ENCODE results near the gene UBALD1.

The UBALD1 gene

DNA sequence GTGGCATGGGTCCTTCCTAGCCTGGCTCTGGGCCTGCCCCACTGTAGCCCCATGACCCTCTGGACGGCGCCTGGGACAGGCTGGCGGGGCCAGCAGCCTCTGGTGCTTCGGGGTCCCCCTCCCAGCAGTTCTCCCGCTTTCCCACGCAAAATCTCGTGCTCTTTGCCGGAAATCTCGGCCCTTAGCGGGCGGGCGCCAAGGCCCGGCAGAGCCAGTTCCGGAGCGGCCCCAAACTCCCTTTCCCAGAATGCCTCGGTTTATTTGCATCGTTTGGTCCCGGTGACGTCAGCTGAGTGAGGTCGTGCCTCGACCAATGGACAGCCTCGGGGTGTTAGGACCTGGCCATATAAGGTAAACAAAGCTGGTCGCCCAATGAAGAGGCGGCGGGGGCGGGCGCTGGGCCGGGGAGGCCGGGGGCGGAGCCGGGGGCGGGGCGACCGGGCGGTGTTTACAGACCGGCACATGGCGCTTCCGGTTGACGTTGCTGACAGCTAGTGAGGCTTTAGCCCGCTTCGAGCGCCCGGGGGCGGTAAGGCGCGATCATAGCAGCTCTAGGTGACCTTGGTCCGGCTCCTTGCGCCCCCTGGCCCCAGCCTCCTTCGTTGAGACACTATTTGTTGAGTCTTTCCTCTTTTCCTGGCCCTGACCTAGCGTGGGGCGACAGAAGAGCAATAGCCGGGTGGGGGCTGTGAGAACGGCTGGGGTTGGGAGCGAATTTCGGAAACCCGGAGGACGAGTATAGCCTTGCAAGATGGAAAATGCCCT is 1.5 kb upstream of the UBALD1 start:
- Mint-ChIP-seq H3K4me3 (peak overlapping the region; percentile 93 to 95), H3K27ac (peak overlapping the region; percentile 95 to 96), H3K9me3 (no peaks in the 10 kb centered on the region), H3K4me1 (ENCODE audit: low read depth in 2 of 2) (peaks cover 11 to 30% of the 10 kb centered on the region in 2 donors), H3K36me3 (ENCODE audit: insufficient read depth) (peaks cover 18% of the 10 kb centered on the region), H3K27me3 (no peaks in the 10 kb centered on the region)
- ATAC-seq (replicated peaks) = peak; percentile 88
- DNase-seq = peak; percentile 96 to 98 (median 96)

GRCh38 chr16:4615384-4616046 is 827 bp upstream of the UBALD1 start:
- H3K36me3 Mint-ChIP-seq (ENCODE audit: insufficient read depth) = peaks cover 18% of the 10 kb centered on the region
- no peaks in the 10 kb centered on the region for H3K27me3 Mint-ChIP-seq
- peak overlapping the region; percentile 95 to 96 for H3K27ac Mint-ChIP-seq
- no peaks in the 10 kb centered on the region for H3K9me3 Mint-ChIP-seq
- ATAC-seq (replicated peaks) (peak; percentile 19), DNase-seq (peak in 2 of 3 experiments; percentile 10 to 12)
- H3K4me3 Mint-ChIP-seq = peak overlapping the region; percentile 93 to 95
- peaks cover 12 to 30% of the 10 kb centered on the region in 2 donors for H3K4me1 Mint-ChIP-seq (ENCODE audit: low read depth in 2 of 2)

DNA sequence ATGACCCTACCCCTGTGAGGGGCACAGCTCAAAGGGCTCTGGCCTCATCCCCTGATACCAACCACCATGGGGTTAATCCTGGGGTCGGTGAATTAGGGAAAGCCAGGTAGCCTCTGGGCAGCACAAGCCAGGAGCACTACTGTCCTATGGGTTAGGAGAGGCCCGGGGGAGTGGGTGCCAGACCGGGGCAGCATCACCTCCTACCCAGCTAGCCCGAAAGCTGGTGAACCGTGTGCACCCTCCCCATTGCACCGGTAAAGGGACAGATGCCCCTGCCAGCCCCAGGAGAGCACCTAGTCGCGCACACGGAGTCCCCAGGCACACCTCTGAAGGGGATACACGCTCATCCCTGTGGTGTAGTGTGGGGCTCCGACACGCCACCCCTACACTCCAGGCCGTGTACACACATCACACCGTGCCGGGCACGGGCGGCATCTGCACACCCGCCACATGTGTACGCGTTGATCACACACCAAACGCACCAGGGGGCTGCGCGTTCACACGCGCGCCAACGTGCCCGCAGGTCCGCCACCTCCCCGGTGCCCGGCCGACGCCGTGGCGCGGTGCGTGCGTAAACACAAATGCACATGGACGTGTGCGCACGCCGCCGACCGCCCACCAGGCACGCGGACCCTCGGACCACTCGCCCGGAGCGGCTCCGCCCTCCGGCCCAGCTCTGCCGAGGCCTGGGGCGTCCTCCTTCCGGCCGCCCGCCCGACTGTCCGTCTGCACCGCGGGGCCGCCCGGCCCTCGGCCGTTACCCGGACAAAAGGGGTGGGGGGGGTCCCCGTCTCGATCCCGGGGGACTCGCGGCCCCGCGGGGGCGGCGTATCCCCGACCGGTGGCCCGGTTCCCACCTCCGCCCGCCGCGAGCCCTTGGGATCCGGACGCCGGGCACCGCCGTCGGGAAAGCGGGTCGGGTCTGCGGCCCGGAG is 785 bp downstream of the UBALD1 start:
- DNase-seq = peak in 1 of 3 experiments; percentile 18
- H3K27ac Mint-ChIP-seq = peak overlapping the region in 1 of 2 donors; percentile 84
- peaks cover 18% of the 10 kb centered on the region for H3K36me3 Mint-ChIP-seq (ENCODE audit: insufficient read depth)
- peak overlapping the region; percentile 70 to 95 for H3K4me3 Mint-ChIP-seq
- no peaks in the 10 kb centered on the region for H3K9me3 Mint-ChIP-seq
- H3K27me3 Mint-ChIP-seq = no peaks in the 10 kb centered on the region
- H3K4me1 Mint-ChIP-seq (ENCODE audit: low read depth in 2 of 2) = peaks cover 12 to 30% of the 10 kb centered on the region in 2 donors
- ATAC-seq (replicated peaks) = no peak

- peaks cover 12 to 30% of the 10 kb centered on the region in 2 donors for H3K4me1 Mint-ChIP-seq (ENCODE audit: low read depth in 2 of 2)
- H3K4me3 Mint-ChIP-seq = peak overlapping the region; percentile 70 to 76
- ATAC-seq (replicated peaks) (no peak), DNase-seq (no peak)
- H3K27ac Mint-ChIP-seq = peak overlapping the region in 1 of 2 donors; percentile 84
- no peaks in the 10 kb centered on the region for H3K27me3 Mint-ChIP-seq
- peaks cover 18% of the 10 kb centered on the region for H3K36me3 Mint-ChIP-seq (ENCODE audit: insufficient read depth)
- no peaks in the 10 kb centered on the region for H3K9me3 Mint-ChIP-seq
Measured at GRCh38 chr16:4612977-4613635, 1.6 kb downstream of the UBALD1 start.

DNA sequence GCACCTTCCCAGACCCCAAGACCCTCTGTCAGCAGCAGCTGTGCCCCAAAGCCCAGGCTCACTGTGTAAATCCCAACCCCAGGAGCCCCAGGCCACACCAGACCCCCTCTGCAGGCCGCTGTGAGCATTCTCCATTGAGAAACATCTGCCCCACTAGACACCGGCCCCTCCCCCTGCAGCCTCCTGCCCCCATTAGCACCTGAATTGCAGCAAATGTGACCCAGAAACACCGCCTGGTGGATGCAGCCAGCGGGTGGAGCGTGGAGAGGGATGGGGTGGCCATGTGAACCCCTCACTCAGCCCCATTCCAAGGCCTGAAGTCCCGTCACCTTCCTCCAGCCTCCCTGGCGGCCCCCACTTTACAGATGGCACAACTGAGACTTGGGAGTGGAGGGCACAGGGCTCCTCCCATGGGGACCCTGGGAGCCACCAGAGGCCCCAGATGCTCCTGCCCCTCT is 2.2 kb downstream of the UBALD1 start:
- no peak for DNase-seq
- no peak for ATAC-seq (replicated peaks)
- Mint-ChIP-seq H3K9me3 (no peaks in the 10 kb centered on the region), H3K27me3 (no peaks in the 10 kb centered on the region), H3K4me1 (ENCODE audit: low read depth in 2 of 2) (peaks cover 12 to 30% of the 10 kb centered on the region in 2 donors), H3K36me3 (ENCODE audit: insufficient read depth) (peaks cover 20% of the 10 kb centered on the region), H3K27ac (peak overlapping the region in 1 of 2 donors; percentile 84), H3K4me3 (peak overlapping the region; percentile 70 to 76)

DNA sequence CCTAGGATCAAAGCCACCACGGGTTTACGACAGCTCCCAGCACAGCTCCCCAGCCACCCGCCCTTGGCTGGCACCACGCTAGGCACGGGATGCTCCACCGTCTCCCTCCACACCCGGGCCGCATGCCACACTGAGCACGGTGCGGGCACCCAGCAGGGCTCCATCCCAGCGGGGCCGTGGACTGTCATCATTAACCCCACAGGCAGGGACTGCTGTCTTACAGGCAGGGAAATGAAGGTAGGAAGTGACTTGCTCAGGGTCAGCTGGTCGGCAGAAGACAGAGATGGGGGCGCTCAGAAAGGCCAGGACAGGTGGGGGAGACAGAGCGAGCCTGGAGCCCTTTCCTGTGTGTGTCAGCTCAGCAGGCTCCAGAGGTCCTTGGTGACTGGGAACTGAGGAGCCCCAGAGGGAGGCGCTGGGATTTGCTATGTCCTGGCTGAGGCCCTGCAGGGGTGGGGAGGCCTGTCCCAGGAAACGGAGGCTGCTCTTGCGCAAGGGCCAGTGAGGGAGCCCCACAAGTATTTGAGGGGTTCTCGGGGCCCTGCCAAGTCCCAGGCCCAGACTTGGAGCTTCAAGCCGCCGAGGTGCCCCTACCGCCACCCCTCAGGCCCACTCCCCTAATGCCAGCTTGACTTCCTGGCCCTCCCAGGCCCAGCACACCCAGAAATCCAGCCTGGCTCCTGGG is 3.2 kb downstream of the UBALD1 start:
- H3K27ac Mint-ChIP-seq = peak overlapping the region in 1 of 2 donors; percentile 84
- peaks cover 10 to 27% of the 10 kb centered on the region in 2 donors for H3K4me1 Mint-ChIP-seq (ENCODE audit: low read depth in 2 of 2)
- H3K27me3 Mint-ChIP-seq = no peaks in the 10 kb centered on the region
- H3K36me3 Mint-ChIP-seq (ENCODE audit: insufficient read depth) = peaks cover 24% of the 10 kb centered on the region
- H3K4me3 Mint-ChIP-seq = peak overlapping the region in 1 of 2 donors; percentile 24
- DNase-seq (no peak), ATAC-seq (replicated peaks) (no peak)
- H3K9me3 Mint-ChIP-seq = no peaks in the 10 kb centered on the region

- peak overlapping the region in 1 of 2 donors; percentile 84 for H3K27ac Mint-ChIP-seq
- H3K27me3 Mint-ChIP-seq = no peaks in the 10 kb centered on the region
- ATAC-seq (replicated peaks) = no peak
- peaks cover 3 to 17% of the 10 kb centered on the region in 2 donors for H3K4me1 Mint-ChIP-seq (ENCODE audit: low read depth in 2 of 2)
- H3K4me3 Mint-ChIP-seq = no peak overlapping the region
- peaks cover 20% of the 10 kb centered on the region for H3K36me3 Mint-ChIP-seq (ENCODE audit: insufficient read depth)
- H3K9me3 Mint-ChIP-seq = no peaks in the 10 kb centered on the region
- no peak for DNase-seq
Measured at GRCh38 chr16:4610011-4611005, 4.4 kb downstream of the UBALD1 start.

DNA sequence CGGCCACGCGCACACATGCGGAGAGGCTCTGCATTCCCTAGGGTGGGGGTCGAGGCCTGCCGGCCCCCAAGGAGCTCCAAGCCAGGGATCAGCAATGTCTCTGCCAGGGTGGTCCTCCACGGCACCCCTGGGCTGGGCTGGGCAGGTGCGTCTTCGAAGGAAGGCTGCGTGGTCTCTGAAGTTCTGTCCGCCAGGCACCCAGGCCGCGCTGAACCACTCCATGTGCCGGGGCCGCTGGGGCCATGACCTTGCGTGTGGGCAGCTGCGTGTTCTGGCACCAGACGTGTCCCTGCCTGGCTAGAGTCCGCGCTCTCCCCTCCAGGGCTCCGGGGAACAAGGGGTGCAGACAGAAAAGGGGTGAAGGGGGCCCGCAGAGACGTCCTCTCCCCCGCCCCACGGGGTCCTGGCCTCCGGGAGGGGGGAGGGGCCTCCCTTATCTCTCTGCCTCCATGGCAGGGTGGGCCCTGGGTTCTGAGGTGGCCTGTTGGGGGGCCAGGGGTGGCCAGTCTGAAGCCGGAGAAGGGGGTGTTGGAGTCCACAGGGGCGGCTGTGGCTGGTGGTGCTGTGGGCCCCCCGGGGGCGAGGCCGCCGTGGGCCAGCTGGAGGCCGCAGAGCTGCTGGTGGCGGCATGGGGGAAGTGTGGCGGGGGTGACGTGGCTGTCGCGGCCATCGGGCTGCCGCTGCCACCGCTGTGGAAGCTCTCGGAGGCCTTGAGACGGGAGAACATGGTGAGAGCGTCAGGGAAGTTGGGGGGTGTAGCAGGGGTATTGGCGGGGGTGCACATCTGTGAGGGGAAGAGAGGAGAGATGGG is 5.3 kb downstream of the UBALD1 start:
- H3K9me3 Mint-ChIP-seq = no peaks in the 10 kb centered on the region
- H3K36me3 Mint-ChIP-seq (ENCODE audit: insufficient read depth) = peaks cover 15% of the 10 kb centered on the region
- H3K4me3 Mint-ChIP-seq = no peak overlapping the region
- no peak overlapping the region for H3K27ac Mint-ChIP-seq
- H3K4me1 Mint-ChIP-seq (ENCODE audit: low read depth in 2 of 2) = peaks cover 3 to 14% of the 10 kb centered on the region in 2 donors
- ATAC-seq (replicated peaks) (no peak), DNase-seq (no peak)
- no peaks in the 10 kb centered on the region for H3K27me3 Mint-ChIP-seq

DNA sequence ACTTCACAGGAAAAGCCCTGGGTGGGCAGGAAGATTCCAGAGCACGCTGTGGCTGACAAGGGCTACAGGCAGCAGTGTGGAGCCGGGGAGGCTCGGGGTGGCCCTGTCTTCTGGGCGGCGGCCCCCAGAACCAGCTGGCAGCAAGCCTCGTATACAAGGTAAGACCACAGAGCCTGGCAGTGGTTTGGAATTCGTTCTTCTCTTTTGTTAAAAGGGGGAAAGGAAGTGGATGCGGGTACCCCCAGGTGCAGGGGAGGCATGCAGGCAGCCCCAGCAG is 6.0 kb downstream of the UBALD1 start:
- Mint-ChIP-seq H3K27me3 (no peaks in the 10 kb centered on the region), H3K36me3 (ENCODE audit: insufficient read depth) (peaks cover 20% of the 10 kb centered on the region), H3K27ac (peak overlapping the region in 1 of 2 donors; percentile 71), H3K4me1 (ENCODE audit: low read depth in 2 of 2) (peaks cover 3 to 11% of the 10 kb centered on the region in 2 donors), H3K4me3 (peak overlapping the region in 1 of 2 donors; percentile 14), H3K9me3 (no peaks in the 10 kb centered on the region)
- DNase-seq (no peak), ATAC-seq (replicated peaks) (no peak)

DNA sequence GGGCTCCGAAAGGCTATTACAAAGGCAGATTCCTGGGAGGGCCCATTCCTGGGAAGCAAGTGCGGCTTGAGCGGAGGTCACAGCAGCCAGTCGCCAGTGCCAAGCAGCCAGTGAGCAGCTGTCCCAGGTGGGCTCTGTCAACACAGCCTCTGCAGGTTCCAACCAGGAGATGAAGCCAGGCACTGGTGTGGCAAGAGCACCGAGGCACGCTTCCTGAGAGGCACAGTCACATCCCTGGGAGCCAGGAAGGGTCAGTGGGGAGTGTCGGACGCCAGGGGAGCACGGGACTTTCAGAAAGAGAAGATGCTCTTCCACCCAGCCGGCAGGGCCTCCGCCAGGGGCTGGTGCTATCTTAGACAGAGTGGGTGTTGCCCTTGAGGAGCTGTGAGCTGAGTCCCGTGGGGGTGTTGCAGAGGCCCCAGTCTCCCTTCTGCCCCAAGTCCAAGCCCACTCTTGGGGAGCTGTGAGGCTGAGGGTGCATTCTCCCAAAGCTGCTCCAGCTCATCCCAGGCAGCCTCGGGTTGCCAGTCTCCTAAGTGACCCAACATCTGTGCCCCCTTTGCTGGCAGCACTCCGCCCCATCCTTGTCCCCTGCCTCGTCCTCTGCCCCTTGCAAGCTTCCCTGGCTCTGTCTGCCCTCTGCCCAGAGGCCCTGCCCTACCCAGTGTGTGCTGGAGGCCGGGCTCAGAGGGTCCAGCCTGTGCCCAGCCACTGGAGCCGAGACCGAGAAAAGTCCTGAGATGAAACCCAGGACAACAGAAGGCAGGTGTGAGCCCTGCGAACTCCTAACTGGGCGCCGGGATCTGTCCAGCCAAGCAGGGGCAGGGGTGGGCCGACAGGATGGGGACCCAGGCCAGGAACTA is 6.6 kb downstream of the UBALD1 start:
- DNase-seq (no peak), ATAC-seq (replicated peaks) (no peak)
- Mint-ChIP-seq H3K9me3 (no peaks in the 10 kb centered on the region), H3K4me3 (peak overlapping the region in 1 of 2 donors; percentile 14), H3K27me3 (no peaks in the 10 kb centered on the region), H3K36me3 (ENCODE audit: insufficient read depth) (peaks cover 20% of the 10 kb centered on the region), H3K4me1 (ENCODE audit: low read depth in 2 of 2) (peaks cover 3 to 10% of the 10 kb centered on the region in 2 donors), H3K27ac (peak overlapping the region in 1 of 2 donors; percentile 71)
